ENCODE measurements around the gene NR4A3. TPM values are rescaled to one million over a fixed set of nuclear protein-coding genes. Genes with fewer than 3 reads are reported as not detected.

Gene NR4A3
- total and polyA plus RNA-seq, 2 of the 13 experiments (the other 11 are each of a cell fraction or from before 2014, with no cell fraction given) = 0.02 to 0.09 TPM

Other genes starting within 250 kb of the NR4A3 start
- gene STX17, start 84.8 kb downstream of the NR4A3 start, total RNA-seq (2016; rRNA removed; fragmentation: Illumina TruSeq; extraction: Trizol) = 25.7 and 28.9 TPM in 2 replicates
- 6.1 and 8.3 TPM in 2 replicates for gene STX17, start 84.8 kb downstream of the NR4A3 start, polyA plus RNA-seq (2011; rRNA removed)

Data from HepG2 (cell line).